Effector memory CD8-positive, alpha-beta T cell (primary cell): ENCODE data around the gene VIPAS39.

ENCODE experiments used
- ATAC-seq: fragments of 150-1000 bp; cut with Tn5 transposase; replicated peaks from 2 replicates; pipeline ENCODE4 v1.10.0; 2021; ENCODE audit warnings: mild to moderate bottlenecking, moderate library complexity
- DNase-seq, 3 experiments: peaks; one replicate each; pipeline ENCODE4 v3.0.0; 2021
- H3K27ac Mint-ChIP-seq, 2 donors: one replicate each; pipeline ENCODE4 v1.8.0; 2022; ENCODE audit warnings: mild to moderate bottlenecking in 2 of 2, mixed read lengths in 2 of 2, moderate library complexity in 2 of 2
- H3K27me3 Mint-ChIP-seq, 2 donors: one replicate each; pipeline ENCODE4 v1.8.0; 2022; ENCODE audit warnings: mixed read lengths in 2 of 2
- H3K36me3 Mint-ChIP-seq: one replicate; pipeline ENCODE4 v1.8.0; 2022; ENCODE audit warnings: mild to moderate bottlenecking, moderate library complexity, mixed read lengths; ENCODE audit not compliant: insufficient read depth
- H3K4me1 Mint-ChIP-seq, 2 donors: one replicate each; pipeline ENCODE4 v1.8.0; 2022; ENCODE audit warnings: low read depth in 2 of 2, mixed read lengths in 2 of 2
- H3K4me3 Mint-ChIP-seq, 2 donors: one replicate each; pipeline ENCODE4 v1.8.0; 2022; ENCODE audit warnings: mild to moderate bottlenecking in 2 of 2, mixed read lengths in 2 of 2, moderate library complexity in 2 of 2
- H3K9me3 Mint-ChIP-seq, 2 donors: one replicate each; pipeline ENCODE4 v1.8.0; 2022; ENCODE audit warnings: mixed read lengths in 2 of 2
- total RNA-seq, 9 experiments: gene quantifications; one replicate each; lab custom pipeline; 2026; lab: John Stamatoyannopoulos, UW

VIPAS39 gene
- total RNA-seq = 18.8 to 34.3 (median 23.9) reads per million in 9 experiments

DNA sequence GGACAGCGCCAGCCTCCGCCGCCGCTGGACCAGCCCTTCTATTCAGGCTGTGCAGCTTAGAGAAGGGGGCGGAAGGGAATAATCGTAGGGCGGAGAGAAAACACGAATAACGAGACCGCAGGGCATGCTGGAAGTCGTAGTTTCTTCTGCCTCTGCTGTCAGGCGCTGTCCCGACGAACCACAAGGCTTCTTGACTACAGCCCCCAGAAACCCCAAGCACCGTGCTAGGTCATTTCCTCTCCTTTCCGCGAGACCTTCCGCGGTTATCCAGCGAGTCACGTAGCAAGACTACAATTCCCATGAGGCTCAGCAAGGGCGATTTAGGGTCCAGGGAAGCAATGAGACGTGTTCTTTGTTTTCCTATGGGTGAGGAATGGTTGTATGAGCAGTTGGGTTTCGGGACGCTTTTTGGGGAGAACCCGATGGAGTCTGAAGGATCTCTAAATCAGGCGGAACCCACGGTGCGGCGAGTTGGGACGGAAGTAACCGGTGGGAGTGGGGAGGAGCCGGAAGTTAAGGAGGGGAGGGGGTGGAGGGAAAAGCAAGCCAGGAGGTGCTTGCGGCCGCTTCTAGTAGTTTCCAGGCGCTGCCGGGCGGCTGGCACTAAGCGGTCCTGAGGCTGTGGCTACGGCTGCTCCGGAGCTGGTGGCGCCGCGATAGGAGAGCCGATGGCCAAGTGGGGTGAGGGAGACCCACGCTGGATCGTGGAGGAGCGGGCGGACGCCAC lies at the start of gene VIPAS39, which contains the start of gene AHSA1:
VIPAS39 (minus strand) TSS at position 80 of the 727 bp plus-strand sequence. CDS start 3,499 bp downstream, outside the sequence.
AHSA1 (plus strand) TSS at position 572 of the 727 bp plus-strand sequence; CDS start at position 669, 97 bp downstream.
- Mint-ChIP-seq H3K4me3 (peak within 1 kb of the TSS; percentile 96 to 100), H3K27me3 (no peaks in the 10 kb centered on the region), H3K9me3 (no peaks in the 10 kb centered on the region)

DNA sequence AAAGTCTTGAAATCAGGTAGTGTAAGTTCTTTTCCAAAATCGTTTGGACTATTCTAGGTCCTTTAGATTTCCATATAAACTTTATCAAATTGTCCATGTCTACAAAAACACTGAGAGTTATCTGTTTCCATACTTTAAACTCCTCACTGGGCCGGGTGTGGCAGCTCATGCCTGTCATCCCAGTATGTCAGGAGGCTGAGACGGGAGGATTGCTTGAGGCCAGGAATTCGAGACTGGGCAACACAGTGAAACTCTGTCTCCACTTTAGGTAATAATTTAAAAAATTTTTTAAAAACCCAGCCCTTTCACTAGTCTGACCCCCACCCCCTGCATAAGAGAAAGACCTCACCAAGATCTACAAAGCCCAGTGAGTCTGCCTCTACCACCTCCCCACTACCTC lies 47.6 kb upstream of the VIPAS39 start:
- Mint-ChIP-seq H3K4me3 (no peak overlapping the region), H3K27ac (no peak overlapping the region), H3K27me3 (peaks cover 6 to 8% of the 10 kb centered on the region in 2 donors), H3K4me1 (no peaks in the 10 kb centered on the region), H3K9me3 (peaks cover 0 to 3% of the 10 kb centered on the region in 2 donors), H3K36me3 (peaks cover 5% of the 10 kb centered on the region)
- ATAC-seq (no peak), DNase-seq (no peak)

More for the DNA sequence above, at the start of gene VIPAS39, which contains the start of gene AHSA1:
- peak within 1 kb of the TSS; percentile 95 to 100 for H3K27ac Mint-ChIP-seq
- peak; percentile 90 to 92 (median 92) for DNase-seq
- peaks cover 32 to 35% of the 10 kb centered on the region in 2 donors for H3K4me1 Mint-ChIP-seq
- H3K36me3 Mint-ChIP-seq = peaks cover 55% of the 10 kb centered on the region
- ATAC-seq = peak; percentile 93

DNA sequence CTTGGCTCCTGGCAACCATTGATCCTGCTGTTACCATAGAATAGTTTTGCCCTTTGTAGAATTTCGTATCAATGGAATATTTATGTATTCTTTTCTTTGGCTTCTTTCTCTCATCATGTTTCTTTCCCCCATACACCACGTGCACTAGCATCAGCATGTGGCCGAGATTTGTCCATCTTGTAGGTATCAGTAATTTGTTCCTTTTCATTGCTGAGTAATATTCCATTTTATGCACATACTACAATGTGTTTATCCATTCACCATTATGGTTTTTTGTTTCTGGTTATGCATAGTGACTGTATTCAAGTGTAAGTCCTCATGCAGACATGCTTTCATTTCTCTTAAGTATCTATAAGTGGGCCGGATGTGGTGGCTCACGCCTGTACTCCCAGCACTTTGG lies 45.7 kb upstream of the VIPAS39 start:
- Mint-ChIP-seq H3K27me3 (peaks cover 15 to 20% of the 10 kb centered on the region in 2 donors), H3K4me1 (peaks cover under 1 to 2% of the 10 kb centered on the region in 2 donors), H3K36me3 (peaks cover 5% of the 10 kb centered on the region), H3K9me3 (peaks cover 0 to 3% of the 10 kb centered on the region in 2 donors), H3K27ac (no peak overlapping the region), H3K4me3 (no peak overlapping the region)
- ATAC-seq (no peak), DNase-seq (no peak)

GRCh38 chr14:77502109-77502782 lies 44.8 kb upstream of the VIPAS39 start:
- peaks cover 0 to 3% of the 10 kb centered on the region in 2 donors for H3K9me3 Mint-ChIP-seq
- H3K36me3 Mint-ChIP-seq = no peaks in the 10 kb centered on the region
- H3K27me3 Mint-ChIP-seq = peaks cover 24 to 29% of the 10 kb centered on the region in 2 donors
- DNase-seq (no peak), ATAC-seq (no peak)
- H3K4me1 Mint-ChIP-seq = peaks cover 5% of the 10 kb centered on the region in 2 donors
- no peak overlapping the region for H3K4me3 Mint-ChIP-seq
- no peak overlapping the region for H3K27ac Mint-ChIP-seq

- peak overlapping the region; percentile 54 to 70 for H3K4me3 Mint-ChIP-seq
- H3K9me3 Mint-ChIP-seq = peaks cover 0 to 3% of the 10 kb centered on the region in 2 donors
- no peak overlapping the region for H3K27ac Mint-ChIP-seq
- peaks cover 5% of the 10 kb centered on the region in 2 donors for H3K4me1 Mint-ChIP-seq
- peaks cover 40 to 52% of the 10 kb centered on the region in 2 donors for H3K27me3 Mint-ChIP-seq
- ATAC-seq (peak; percentile 16), DNase-seq (no peak)
- no peaks in the 10 kb centered on the region for H3K36me3 Mint-ChIP-seq
Measured at GRCh38 chr14:77498984-77499527, 41.7 kb upstream of the VIPAS39 start.

GRCh38 chr14:77498120-77498979 lies 40.9 kb upstream of the VIPAS39 start, which contains the start of gene ISM2:
Gene ISM2, minus strand, starts transcription at chr14:77498816. Its CDS starts 23 bp downstream, at chr14:77498793.
- Mint-ChIP-seq H3K9me3 (peaks cover 0 to 3% of the 10 kb centered on the region in 2 donors), H3K4me3 (peak within 1 kb of the TSS; percentile 70), H3K36me3 (no peaks in the 10 kb centered on the region), H3K27ac (no peak within 1 kb of the TSS), H3K27me3 (peaks cover 40 to 52% of the 10 kb centered on the region in 2 donors), H3K4me1 (peaks cover 5% of the 10 kb centered on the region in 2 donors)
- ATAC-seq (peak; percentile 92), DNase-seq (peak; percentile 10 to 19 (median 18))

DNA sequence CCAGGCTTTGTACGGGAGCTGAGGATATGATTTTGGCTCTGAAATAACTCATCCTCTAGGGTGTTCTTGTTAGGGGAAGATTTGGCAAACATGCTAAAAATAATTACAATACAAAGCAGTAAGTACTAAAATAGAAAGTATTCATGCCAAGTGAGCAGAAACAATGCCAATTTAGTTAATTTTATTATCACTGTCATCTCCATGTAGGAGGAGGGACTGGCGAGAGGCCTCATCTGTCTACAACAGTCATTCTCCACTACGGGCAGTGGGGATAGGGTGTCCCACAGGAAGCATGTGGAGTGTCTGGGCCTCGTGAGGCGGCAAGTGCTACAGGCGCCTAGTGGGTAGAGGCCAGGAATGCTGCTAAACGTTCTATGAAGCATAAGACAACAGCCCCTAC lies 37.9 kb upstream of the VIPAS39 start:
- Mint-ChIP-seq H3K27me3 (peaks cover 37 to 47% of the 10 kb centered on the region in 2 donors), H3K27ac (no peak overlapping the region), H3K4me3 (peak overlapping the region in 1 of 2 donors; percentile 36), H3K4me1 (peaks cover 5% of the 10 kb centered on the region in 2 donors), H3K36me3 (no peaks in the 10 kb centered on the region), H3K9me3 (no peaks in the 10 kb centered on the region)
- DNase-seq (no peak), ATAC-seq (no peak)

- H3K27ac Mint-ChIP-seq = no peak overlapping the region
- no peaks in the 10 kb centered on the region for H3K4me1 Mint-ChIP-seq
- H3K4me3 Mint-ChIP-seq = no peak overlapping the region
- peaks cover 11 to 14% of the 10 kb centered on the region in 2 donors for H3K27me3 Mint-ChIP-seq
- DNase-seq (no peak), ATAC-seq (no peak)
- H3K36me3 Mint-ChIP-seq = no peaks in the 10 kb centered on the region
- no peaks in the 10 kb centered on the region for H3K9me3 Mint-ChIP-seq
Measured at GRCh38 chr14:77491056-77491455, 33.7 kb upstream of the VIPAS39 start.

DNA sequence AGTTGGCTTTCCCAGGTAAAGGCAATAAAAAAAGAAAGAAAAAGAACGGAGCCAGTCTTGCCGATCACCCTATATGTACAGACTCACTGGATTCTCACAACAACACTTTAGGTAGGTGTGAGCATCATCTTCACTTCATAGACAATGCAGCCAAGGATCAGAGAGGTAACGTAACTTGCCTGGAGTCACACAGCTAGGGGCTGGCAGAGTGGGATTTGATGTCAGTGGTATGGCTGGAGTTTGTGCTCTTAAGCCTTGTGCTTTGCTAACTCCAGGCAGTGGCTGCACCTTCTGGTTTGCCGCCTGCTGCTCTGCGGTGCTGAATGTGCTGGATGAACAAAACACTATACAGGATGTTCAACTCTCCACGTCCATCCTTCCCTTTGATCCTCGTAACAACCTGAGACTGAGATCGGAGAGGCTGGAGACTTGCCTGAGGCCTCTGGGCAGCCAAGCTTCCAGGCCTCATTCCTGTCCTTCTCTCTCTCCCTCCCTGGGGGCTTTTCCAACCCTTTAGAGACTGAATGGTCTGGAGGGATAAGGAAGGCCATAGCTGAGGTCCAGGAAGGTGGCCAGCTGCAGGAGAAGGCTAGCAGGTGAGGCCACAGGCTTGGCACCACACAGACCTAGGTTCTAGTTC lies 33.1 kb upstream of the VIPAS39 start:
- H3K4me1 Mint-ChIP-seq = no peaks in the 10 kb centered on the region
- H3K27me3 Mint-ChIP-seq = peaks cover 6 to 8% of the 10 kb centered on the region in 2 donors
- no peak overlapping the region for H3K27ac Mint-ChIP-seq
- H3K9me3 Mint-ChIP-seq = no peaks in the 10 kb centered on the region
- ATAC-seq (no peak), DNase-seq (no peak)
- no peaks in the 10 kb centered on the region for H3K36me3 Mint-ChIP-seq
- no peak overlapping the region for H3K4me3 Mint-ChIP-seq

DNA sequence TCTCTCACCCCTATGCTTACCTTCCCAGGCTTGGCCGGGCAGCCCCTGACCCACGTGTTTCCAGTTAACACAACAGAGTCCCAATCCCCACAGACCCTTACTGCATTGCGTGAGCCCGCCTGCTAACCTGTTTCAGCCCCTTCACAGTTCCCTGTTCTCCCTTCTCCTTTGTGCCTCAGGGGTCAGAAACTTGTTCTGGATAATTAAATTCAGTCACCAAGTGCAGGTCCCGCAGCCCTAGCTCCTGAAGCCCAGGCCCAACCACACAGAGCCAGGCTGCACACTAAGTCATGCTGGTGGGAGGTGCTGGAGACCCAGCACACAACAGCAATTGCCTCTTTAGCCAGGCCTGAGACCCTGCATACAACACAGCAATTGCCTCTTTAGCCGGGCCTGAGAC lies 31.6 kb upstream of the VIPAS39 start:
- H3K27me3 Mint-ChIP-seq = no peaks in the 10 kb centered on the region
- ATAC-seq (no peak), DNase-seq (no peak)
- peak overlapping the region in 1 of 2 donors; percentile 68 for H3K27ac Mint-ChIP-seq
- H3K4me1 Mint-ChIP-seq = no peaks in the 10 kb centered on the region
- no peak overlapping the region for H3K4me3 Mint-ChIP-seq
- H3K36me3 Mint-ChIP-seq = no peaks in the 10 kb centered on the region
- H3K9me3 Mint-ChIP-seq = no peaks in the 10 kb centered on the region

GRCh38 chr14:77488558-77488957 lies 31.2 kb upstream of the VIPAS39 start:
- Mint-ChIP-seq H3K27me3 (no peaks in the 10 kb centered on the region), H3K4me3 (no peak overlapping the region), H3K9me3 (no peaks in the 10 kb centered on the region), H3K36me3 (no peaks in the 10 kb centered on the region), H3K27ac (no peak overlapping the region), H3K4me1 (no peaks in the 10 kb centered on the region)
- ATAC-seq (no peak), DNase-seq (no peak)

DNA sequence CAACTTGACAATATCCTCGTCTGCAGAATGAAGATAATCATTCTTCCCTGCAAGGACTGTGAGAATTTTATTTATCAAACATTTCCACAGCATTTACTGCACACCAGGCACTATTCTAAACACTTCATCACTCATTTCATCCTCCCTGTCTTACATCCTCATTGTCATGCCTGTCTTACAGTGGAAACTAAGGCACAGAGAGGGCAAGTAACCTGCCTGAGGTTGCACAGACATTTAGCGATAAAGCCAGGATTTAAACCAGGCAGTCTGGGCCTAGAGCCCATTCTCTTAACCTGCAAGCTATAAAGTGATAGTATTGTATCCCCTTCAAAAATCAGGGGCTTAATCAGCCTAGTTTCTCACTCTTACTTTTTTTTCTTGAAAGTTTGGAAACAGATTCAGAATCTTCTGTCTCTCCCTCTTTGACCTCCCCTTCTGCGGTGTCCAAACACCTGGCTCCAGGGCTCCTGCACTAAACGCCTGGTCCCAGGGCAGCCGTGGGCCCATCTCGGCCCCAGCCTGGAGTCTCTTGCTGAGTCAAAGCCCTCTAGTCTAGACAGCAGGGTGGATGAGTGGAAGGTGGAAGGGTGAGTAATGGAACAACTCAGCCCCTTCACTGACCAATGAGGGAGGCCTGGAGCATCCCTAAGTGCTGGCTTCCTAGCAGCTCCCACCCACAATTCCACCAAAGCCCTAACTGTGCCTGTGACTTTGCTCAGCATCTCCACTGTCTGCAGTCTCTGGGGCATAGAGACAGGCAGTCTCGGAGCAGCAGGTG lies 28.7 kb upstream of the VIPAS39 start:
- no peak for ATAC-seq
- no peaks in the 10 kb centered on the region for H3K4me1 Mint-ChIP-seq
- H3K27ac Mint-ChIP-seq = no peak overlapping the region
- no peaks in the 10 kb centered on the region for H3K9me3 Mint-ChIP-seq
- DNase-seq = no peak
- H3K36me3 Mint-ChIP-seq = no peaks in the 10 kb centered on the region
- H3K4me3 Mint-ChIP-seq = no peak overlapping the region
- no peaks in the 10 kb centered on the region for H3K27me3 Mint-ChIP-seq
